Amniotic stem cell (primary cell): ENCODE data around the gene CBX7.

Experiments
- DNase-seq: peaks from one replicate; lab custom pipeline; 2025; lab: John Stamatoyannopoulos, UW

Gene CBX7

GRCh38 chr22:39091126-39092081 is 61.1 kb downstream of the CBX7 start:
- no peak for DNase-seq

GRCh38 chr22:39090426-39091064 is 61.9 kb downstream of the CBX7 start:
- DNase-seq, result no peak

- DNase-seq, result no peak
Observed at GRCh38 chr22:39089928-39090327, 62.6 kb downstream of the CBX7 start.

DNA sequence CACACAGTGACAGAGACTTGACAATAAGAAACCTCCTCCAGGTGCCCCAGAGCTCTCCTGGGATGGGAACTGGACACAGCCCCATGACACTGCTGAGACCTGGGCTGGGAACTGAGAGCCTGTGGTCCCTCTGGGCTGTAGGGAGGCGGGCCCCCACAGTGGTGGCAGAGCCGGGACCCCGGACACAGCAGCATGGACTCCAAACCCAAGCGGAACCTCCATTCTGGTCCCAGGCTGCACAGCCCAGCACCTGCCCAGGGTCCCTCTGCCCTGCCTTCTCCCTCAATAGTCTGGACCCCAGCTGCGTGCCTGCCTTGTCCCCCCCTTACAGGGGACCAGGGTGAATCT is 63.8 kb downstream of the CBX7 start:
- no peak for DNase-seq

DNA sequence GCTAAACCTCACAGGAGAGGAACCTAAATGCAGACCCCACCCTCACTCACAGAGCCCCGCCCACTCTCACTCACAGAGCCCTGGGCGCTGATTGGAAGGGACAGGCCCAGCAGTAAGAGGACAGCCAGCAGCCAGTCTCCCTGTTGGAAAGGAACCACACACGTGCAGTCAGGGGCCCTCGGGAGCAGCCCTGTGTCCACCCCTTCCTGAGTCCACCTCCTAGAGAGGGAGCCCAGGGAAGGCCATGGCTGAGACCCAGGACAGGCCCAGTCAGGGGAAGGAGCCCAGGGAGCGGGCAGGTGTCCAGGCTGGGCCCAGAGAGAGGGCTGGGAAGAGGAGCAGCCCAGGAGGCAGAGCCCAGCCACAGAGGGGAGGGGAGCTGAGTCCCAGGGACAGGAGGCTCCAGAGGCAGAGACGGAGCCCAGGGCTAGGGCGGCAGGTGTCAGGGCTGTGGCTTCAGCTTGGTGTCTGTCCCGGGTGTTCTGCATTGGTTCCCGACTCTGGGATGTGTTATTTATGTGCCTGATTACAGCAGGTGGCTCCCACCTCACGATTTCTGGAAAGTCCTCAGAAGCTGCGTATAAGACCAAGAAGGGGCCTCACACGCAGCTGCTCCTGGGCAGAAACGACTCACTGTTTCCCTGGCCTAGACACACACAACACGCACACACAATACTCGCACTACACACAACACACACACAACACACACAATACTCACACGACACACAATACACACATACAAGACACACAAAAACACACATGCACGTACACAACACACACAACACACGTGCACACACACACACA is 64.4 kb downstream of the CBX7 start:
- no peak for DNase-seq

GRCh38 chr22:39087098-39087497 is 65.4 kb downstream of the CBX7 start:
- DNase-seq, result no peak

GRCh38 chr22:39084666-39085065 is 67.8 kb downstream of the CBX7 start:
- no peak for DNase-seq

- DNase-seq, result no peak
Observed at GRCh38 chr22:39083212-39084165, 69.0 kb downstream of the CBX7 start.

DNA sequence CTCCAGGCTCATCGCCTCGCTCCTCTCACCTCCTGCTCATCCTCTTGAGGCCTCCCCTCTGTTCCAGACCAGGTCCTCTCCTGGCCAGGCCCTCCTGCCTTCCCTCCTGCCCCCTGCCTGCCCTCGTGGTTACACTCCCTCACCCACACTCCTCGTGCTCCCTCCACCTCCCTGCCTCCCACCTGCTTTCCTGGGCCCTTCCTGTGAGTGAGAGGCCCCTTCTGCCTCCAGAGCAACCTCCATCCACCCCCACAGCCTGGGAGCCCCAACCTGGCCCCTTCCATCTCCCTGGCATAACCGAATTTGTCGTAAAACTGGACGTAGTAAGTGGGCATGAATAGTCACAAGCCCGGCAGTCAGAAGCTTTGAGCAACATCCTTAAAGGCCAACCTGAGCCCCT is 70.9 kb downstream of the CBX7 start:
- no peak for DNase-seq

- DNase-seq, result no peak
Observed at GRCh38 chr22:39081016-39081415, 71.5 kb downstream of the CBX7 start.
